ENCODE results near the gene PHF21B.
"Not testable (repeated sequence)": the region's sequence is repeated elsewhere in the genome, so short reads cannot be mapped to it uniquely, and the experiment has no call there.

Gene PHF21B

DNA sequence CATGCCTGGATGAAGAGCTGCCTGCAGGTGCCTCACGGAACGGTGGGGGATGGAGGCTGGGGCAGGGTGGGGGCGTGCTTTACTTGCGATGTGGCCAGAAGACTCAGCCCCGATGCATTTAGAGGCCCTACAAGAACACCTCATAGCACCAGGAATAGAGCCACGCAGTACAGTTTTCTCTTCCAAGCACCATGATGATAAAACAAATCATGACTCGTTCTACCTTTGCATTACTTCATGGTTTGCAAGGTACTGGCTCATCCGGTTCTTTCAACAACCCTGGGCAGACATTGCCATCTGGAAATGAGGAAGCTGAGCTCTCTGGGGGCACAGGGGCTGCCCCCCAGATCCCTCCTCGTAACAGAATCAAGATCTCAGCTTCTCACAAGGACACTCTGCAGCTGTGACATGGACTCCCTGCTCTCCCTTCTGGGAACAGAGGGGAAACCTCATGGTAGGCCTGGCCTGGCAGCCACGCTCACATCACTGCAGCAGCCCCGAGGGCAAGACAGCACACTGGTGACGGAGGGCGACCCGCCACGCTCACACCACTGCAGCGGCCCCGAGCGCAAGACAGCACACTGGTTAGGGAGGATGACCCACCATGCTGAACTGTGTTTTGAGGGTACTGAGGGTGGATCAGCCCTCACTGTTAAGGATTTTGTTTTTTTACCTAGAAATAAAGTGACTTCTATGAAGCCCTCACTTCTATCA, 46.9 kb downstream of the PHF21B start:
- no peak for DNase-seq (ENCODE audit: low read depth, low spot score)

DNA sequence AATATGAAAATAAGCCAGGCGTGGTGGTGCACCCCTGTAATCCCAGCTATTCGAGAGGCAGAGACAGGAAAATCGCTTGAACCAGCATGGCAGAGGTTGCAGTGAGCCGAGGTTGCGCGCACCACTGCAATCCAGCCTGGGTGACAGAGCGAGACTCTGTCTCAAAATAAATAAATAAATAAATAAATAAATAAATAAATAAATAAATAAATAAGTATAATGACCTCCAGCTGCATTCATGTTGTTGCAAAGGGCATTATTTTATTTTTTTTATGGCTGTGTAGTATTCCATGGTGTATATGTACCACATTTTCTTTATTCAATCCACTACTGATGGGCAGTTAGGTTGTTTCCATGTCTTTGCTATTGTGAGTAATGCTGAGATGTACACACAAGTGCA, 48.1 kb downstream of the PHF21B start:
- DNase-seq (ENCODE audit: low read depth, low spot score), result not testable (repeated sequence)

DNA sequence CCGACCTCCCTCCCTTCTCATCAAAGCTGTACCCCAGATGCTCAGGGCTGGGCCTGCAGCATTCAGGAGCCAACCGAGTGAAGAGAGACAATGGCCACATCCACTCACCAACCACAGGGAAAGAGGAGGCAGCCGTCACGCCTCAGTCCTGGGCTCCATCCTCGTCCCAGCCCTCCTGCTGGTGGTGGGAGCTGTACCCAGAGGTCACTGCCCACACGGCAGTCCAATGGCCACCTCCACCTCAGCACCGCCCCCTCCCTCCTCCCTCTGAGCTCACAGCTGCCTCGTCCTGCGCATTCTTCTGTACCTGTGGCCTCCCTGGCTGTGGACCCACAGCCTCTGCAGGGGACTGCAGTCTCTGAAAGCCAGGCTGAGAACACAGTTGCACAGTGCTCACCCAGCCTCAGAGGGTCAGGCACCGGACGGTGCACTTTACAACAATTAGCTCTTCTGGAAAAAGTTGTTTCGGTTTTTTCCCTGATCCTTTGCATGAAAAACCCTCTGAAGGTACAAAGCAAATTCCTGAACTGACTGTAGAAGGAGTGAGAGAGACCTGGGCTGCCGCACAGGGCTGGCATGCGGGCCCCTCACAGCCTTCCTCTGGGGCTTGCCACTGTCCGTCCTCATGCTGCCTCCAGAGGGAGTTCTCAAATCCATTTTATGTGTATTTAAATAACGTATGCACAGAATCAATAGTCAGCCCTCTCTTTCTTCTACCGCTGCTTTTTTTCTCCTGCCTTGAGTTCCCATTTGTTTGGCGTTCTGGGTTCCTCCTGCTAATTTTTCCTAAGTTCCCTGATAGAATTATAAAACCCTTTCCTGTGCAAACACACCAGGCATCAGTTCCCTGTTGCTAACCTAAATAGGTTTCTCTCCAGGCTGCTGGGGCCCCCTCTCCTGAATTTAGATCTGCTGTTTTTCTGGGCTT, 52.7 kb downstream of the PHF21B start:
- no peak for DNase-seq (ENCODE audit: low read depth, low spot score)

DNA sequence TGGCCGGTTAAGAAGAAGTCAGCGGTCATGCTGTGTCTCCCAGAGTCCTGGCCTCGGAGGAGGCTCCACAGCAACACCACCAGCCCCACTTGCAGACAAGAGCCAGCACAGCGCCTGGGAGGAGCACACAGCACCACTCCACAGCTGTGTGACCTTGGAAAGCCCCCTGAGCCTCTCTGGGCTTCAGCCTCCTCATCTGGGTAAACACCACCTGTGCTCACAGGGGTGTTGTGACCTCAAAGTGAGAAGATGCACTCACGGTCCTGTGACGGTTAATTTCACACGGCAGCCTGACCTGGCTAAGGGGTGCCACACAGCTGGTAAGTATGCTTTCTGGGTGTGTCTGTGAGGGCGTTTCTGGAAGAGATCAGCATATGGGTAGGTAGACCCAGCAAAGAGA, 54.7 kb downstream of the PHF21B start:
- no peak for DNase-seq (ENCODE audit: low read depth, low spot score)

DNA sequence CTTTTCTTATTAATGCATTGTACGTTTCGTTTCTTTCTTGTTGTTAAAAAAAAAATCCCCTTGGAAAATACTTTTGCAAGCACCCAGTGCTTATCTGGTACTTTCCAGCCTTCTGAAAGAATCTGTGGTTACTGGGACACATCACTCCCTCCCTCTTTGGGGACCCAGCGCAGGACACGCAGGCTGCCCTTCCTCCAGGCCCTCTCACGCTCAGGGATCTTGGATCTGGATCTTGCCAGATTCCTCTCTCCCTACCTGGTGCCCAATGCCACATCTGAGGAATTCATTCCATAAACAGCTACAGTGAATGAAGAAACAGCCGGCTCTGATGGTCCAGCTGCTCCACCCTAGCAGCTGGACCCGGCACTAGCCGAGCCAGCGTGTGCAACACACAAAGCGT, 55.7 kb downstream of the PHF21B start:
- no peak for DNase-seq (ENCODE audit: low read depth, low spot score)

DNA sequence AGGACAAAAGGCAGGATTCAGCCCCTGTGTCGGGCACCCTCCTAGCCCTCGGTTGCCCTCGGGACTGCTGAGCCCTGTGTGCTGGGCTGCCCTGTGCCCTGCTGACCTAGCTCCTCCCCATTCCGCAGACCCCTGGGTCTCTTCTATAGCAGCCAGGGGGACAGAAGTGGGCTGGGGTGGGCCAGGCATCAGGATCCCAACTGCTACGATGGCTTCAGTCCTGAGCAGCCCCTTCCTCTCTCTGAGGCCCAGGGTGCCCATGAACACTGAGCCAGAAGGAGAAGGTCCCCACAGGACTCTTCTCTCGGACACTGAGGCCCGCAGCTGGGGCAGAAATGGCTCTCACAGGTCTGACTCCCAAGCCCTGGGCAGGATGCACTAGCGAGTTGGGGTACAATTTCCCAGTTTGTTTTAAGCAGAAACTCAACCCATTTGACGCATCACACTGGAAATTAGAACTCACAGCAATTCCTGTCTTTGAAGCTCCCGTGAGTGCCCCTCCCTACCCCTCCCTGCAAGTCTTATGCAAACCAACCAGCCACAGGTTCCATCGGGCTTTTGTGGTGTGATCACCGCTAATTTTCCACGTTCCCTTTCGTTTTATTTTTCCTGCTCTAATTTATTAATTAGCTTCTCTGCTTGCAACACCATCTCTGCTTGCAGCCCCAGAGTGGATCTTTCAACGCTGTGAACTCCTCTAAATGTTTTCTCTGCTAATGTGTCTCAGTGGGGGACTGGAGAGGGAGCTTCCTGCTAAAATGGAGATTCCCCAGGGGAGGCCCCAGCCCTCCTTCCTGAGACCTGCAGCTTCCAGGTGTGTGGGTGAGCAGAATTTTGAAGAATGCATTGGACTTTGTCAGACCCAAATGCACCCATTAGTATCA, 56.7 kb downstream of the PHF21B start:
- DNase-seq (ENCODE audit: low read depth, low spot score), result no peak

DNA sequence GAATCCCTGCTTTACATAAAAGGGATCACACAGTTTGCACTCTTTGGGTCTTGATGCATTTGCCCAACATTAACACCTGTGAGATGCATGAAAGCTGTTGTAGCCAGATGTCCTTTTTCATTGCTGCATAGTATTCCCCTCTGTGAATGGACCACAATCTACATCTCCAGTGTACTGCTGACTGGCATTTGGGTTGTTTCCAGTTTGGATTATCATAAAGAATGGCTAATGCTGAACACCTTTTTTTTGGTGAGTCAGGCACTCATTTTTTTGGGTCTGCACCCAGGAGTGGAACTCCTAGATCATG, 58.3 kb downstream of the PHF21B start:
- no peak for DNase-seq (ENCODE audit: low read depth, low spot score)

DNA sequence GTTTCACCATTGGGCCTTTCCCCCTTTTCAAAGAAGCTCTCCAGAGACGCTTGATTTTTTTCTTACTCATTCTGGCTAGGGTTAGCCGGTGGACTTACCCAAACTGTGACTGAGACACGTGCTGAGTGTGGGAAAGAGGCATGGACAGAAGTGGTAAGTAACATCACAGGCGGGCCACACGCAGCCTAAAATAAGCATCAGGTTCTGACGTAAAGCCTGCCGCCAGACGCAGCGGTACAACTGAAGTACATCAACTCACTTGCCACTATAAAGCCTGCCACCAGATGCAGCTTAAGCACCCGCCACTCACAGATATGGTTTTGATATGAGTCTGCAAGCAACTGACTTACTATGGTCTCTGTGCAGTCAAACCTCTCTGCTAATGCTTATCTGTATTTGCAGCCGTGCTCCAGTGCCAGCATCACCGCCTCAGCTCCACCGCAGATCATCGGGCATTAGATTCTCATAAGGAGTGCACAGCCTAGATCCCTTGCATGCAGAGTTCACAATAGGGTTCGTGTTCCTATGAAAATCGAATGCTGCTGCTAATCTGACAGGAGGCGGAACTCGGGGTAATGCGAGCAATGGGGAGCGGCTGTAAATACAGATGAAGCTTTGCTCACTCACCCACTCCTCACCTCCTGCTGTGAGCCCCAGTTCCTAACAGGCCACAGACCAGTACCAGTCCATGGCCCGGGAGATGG, 58.8 kb downstream of the PHF21B start:
- no peak for DNase-seq (ENCODE audit: low read depth, low spot score)

DNA sequence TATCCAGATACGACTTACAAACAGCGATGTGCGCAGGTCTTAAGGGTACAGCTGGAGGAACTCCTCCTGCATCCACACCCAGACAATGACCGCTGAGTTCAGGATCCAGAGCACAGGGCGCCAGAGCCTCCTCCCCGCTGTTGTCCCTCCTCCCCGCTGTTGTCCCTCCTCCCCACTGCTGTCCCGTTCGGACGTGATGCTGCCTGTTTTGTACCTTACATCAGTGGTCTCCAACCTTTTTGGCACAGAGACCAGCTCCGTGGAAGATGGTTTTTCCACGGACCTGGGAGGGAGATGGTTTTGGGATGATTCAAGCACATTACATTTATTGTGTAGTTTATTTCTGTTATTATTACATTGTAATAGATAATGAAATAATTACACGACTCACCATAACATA, 62.0 kb downstream of the PHF21B start:
- no peak for DNase-seq (ENCODE audit: low read depth, low spot score)

DNA sequence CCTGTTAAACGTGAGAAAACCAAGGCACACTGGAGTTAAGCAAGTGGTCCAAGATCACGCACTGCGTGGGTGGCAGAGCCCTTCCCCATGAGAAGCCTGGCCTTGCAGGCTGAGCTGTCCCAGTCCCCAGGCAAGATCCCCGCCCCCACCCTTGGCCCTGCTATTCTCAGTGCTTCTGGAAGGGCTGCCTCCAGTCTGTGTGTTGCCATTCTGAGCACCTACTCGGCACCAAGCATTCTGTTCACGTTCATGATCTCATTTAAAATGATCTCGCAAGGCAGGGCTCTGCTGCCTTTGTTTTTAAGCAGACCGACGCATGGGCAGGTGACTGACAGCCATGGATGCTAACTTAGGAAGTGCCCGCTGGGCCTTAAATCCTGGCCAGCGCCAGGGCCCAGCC, 62.8 kb downstream of the PHF21B start:
- DNase-seq (ENCODE audit: low read depth, low spot score), result no peak

DNA sequence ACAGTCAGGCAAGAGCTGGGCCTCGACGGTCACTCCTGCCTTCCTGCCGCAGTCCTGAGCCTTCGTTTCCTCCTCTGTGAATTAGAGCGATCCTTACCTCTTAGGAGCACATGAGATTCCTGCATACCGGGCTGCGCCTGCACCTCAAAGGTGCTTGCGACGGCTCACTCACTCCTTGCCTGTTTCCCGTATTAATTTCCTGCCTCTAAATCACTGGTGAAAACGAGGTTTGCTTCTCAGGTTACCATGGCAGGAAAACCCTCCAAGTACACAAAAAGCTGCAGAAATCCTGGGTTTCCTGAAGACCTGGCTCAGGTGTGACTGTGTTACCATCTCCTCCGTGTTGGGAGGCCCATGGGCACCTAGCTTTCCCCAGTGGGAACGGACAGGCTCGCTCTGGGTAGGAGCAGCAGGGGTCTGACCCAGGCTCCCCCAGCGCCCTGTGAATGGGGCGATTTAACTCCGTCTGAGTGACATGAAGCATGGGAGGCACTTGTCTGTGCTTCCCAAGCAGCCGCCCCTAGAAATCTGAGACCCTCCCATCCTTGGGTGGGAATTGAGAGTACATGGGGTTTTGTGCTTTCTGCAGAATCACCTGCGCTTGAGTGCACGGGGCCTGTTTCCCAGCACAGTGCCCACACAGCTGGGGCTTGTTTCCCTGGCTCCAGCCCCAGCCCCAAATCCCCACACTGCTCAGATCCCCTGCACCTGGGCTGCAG, 64.8 kb downstream of the PHF21B start:
- DNase-seq (ENCODE audit: low read depth, low spot score), result no peak

DNA sequence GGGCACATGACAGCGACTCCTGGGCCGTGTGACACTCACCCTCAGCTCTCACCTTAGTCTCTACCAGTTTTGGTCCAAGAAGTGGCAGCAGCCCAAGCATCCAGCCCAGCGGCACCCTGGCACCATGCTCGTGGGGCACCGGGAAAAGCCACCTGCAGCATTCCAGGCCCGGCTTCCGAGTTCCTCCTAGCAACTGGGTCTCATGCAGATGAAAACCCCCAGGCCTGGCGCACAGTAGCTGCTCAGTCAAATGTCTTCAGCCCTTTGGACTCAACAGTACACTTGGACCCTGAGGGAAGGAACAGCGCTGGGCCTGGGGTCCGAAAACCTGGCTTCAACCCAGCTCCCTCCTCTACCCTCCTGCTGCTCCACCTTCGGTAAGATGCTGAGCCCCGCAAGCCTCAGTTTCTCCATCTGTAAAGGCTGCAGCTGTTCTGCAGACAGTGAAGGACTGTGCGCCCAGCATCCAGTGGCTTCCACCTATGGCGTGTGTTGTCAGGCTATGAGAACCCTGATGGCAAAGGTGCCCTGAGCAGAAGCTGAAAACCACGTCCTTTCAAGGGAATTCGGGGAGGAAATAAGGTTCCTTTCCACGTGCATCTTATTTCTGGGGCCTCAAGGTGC, 66.0 kb downstream of the PHF21B start:
- no peak for DNase-seq (ENCODE audit: low read depth, low spot score)

DNA sequence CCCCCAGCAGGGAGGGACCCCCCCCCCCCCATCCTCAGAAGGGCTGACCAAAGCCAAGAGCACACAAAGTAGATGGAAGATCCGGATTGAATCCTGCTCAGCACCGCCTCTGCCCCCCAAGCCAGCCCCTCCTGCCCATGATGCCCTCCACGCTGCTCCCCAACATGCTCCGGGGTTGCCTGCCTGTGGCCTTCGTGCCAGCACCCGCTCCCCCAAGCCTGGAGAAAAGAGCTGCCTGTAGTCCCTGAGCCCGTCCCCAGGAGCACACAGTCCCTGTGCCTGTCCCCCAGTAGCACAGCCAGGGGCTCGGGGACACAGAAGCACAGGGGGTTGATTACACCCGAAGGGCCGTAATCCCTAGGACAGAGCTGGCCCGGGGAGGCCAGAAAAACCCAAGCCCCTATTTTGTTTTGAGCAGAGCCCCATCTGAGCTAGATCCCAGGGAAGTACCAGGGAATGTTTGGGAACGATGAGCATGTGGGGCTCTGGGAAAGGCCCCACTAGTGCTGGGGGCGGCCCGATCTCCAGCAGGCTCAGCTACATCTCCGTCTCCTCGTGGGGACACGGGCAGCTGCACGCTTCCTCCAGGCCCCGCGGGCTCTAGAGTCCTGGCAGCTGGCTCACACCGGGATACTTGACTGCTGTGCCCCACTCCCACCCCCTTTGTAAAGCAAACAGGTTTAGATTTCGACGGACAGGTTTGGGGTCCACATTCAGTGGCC, 66.7 kb downstream of the PHF21B start:
- DNase-seq (ENCODE audit: low read depth, low spot score), result no peak

DNA sequence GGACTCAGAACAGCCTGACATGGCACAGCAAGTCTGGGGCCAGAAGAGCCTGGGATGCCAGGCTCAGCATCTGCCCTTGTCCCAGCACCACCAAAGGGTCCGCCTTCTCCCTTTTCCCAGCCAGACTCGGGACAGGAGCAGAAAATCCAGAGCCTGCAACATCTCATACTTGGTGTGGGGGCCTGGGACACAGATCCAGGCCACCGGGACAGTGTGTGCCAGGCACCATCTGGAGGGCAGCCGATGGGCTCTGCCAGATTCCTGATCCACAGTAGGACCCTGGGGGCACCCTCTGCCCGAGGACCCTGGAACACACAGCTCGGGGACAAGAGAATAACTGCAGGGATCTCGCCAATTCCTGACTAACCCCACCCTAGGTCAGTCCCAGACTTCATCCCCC, 67.7 kb downstream of the PHF21B start:
- no peak for DNase-seq (ENCODE audit: low read depth, low spot score)

DNA sequence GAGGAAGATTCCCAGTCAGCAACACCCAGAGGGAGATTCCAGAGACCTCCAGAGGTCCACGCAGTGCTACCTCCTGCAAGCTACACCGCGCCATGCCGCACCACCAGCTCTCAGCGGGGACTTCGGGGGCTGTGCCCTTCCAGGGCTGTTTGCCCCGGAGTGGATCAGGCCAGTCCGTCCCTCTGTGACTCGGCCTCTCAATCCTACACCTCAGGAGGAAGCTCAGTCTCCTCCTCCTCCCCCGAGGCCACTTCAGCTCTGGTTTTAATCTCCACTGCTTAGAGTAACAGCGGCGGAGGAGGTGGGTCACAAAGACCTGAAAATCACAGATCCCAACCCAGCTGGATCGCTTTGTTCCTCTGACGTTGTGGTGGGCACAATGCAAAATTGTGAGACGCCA, 68.6 kb downstream of the PHF21B start:
- DNase-seq (ENCODE audit: low read depth, low spot score), result no peak

DNA sequence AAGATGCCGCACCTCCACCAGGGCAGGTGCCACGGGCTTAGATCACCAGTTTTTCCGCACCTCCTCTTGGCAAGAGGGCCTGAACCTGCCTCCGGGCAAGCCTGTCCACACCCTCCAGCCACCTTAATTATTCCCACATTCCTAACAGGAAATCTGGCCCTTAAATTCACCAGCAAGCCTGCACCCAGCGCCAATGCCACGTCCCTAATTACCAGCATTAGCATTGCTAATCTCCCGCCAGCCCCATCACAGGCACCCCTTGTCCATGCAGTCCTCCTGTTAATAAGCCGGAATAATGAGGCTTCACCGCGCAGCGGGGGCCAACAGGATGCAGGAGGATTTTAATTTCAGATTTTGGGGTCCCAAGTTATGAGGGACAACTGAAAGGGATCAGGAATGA, 69.7 kb downstream of the PHF21B start:
- DNase-seq (ENCODE audit: low read depth, low spot score), result no peak

DNA sequence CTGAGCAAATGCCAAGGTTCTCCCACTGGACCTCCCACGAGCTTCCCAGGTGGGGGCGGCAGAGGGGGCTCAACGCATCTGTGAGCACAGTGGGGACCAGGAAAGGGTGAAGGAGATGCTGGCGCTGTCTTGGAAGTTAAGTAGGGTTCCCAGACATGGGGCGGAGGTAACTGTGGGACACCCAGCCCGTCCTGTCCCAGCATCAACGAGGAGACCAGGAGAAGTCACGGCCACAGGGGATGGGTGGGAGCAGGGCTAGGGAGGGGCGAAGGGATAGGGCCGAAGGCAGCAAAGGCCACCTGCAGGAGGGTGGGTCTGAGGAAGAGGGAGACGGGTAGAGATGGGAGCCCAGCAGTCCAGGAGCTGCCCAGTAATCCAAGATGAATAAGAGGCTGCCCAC, 70.4 kb downstream of the PHF21B start:
- DNase-seq (ENCODE audit: low read depth, low spot score), result no peak

DNA sequence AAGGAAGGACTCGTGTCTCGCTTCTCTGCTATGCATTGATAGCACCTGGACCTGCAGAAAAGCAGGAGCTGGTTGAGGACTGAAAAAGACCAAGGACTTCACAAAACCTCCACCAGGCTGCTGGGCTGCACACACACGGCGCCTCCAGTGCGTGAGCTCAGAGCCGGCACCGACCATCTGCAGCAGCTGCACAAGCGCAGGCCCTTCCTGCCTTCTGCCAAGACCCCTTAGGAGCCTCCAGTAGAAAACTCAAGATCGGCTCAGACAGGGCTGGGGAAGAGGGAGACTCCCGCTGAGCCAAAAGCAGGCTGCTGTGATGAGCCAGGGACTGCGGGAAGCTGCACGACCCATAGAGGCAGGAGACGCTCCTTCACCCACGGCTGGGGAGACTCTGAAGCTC, 70.9 kb downstream of the PHF21B start:
- no peak for DNase-seq (ENCODE audit: low read depth, low spot score)

DNA sequence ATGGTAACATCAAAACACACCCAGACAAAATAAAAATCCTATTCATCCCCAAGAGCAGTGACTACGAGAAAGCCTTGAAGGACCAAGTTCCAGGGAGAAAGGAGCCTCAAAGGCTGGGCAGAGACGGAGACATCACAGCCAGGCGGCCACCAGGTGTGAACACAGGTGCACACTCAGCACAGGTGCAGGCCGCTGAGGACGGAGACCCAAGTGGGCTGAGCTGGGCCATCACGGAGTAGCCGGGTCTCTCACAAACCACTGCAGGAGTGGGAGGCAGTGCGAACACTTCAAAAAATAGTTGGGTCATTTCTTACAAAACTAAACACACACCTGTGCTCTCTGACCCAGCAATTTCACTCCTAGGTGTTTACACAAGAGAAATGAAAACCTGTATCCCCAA, 72.6 kb downstream of the PHF21B start:
- no peak for DNase-seq (ENCODE audit: low read depth, low spot score)

DNA sequence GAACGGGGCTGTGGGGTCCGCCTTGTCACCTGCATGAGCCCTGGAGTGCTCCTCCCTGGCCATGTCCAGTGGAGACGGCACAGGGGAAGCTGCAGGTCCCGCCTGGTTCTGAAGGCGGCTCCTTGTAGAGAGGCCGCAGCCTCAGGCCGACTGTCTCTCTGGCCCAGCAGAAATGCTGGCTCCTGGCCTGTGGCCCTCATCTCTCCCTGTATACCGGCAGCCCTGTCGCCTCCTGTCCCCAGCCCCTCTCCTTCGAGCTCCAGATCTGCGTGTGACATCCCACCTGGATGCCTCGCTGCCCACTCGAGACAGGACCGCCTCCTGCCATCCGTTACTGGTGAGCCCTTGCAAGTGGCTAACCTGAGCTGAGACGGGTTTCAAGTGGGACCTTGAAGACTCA, 73.6 kb downstream of the PHF21B start:
- DNase-seq (ENCODE audit: low read depth, low spot score), result no peak
